A673 (cell line): ENCODE data around the gene GPR6.

Source experiments
- EZH2 ChIP-seq: fragments of 200-600 bp; sonication (generic); IDR thresholded peaks from 2 replicates; pipeline ENCODE4 v1.6.1; 2017; ENCODE audit warnings: borderline replicate concordance, low read depth, mild to moderate bottlenecking, mixed read lengths, antibody characterized with exemption, low read length; ENCODE audit not compliant: poor library complexity, severe bottlenecking
- TF ChIP-seq, protein P1 (sequence below): fragments of 300-800, 200-600 bp; sonication (generic); conservative IDR thresholded peaks from 2 replicates; pipeline ENCODE4 v1.5.1; 2017; ENCODE audit warnings: low read depth, mild to moderate bottlenecking, antibody characterized with exemption, low read length, moderate library complexity, mixed read lengths

GRCh38 chr6:110018486-110018885 is 40.4 kb downstream of the GPR6 start:
- TF ChIP-seq, protein P1, sequence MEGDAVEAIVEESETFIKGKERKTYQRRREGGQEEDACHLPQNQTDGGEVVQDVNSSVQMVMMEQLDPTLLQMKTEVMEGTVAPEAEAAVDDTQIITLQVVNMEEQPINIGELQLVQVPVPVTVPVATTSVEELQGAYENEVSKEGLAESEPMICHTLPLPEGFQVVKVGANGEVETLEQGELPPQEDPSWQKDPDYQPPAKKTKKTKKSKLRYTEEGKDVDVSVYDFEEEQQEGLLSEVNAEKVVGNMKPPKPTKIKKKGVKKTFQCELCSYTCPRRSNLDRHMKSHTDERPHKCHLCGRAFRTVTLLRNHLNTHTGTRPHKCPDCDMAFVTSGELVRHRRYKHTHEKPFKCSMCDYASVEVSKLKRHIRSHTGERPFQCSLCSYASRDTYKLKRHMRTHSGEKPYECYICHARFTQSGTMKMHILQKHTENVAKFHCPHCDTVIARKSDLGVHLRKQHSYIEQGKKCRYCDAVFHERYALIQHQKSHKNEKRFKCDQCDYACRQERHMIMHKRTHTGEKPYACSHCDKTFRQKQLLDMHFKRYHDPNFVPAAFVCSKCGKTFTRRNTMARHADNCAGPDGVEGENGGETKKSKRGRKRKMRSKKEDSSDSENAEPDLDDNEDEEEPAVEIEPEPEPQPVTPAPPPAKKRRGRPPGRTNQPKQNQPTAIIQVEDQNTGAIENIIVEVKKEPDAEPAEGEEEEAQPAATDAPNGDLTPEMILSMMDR: no peak
- TF ChIP-seq EZH2: no peak
